Right lobe of liver (tissue), 4 donors: Measurements from ENCODE around the gene LAIR1.

Experiments
- CTCF ChIP-seq, 4 donors: fragments of 200-600 bp in 3 of 4; fragments of 450-650 bp in 1 of 4; IDR thresholded peaks; one replicate each; pipeline versions ENCODE4 v1.5.1 to v1.8.0; 2016 to 2022; ENCODE audit warnings: antibody characterized with exemption in 4 of 4, mild to moderate bottlenecking in 2 of 4
- POLR2A ChIP-seq: fragments of 450-650 bp; IDR thresholded peaks from one replicate; pipeline ENCODE4 v1.6.1; 2017; ENCODE audit warnings: antibody characterized with exemption, mild to moderate bottlenecking
- donor health status: DM: no; HTN: no; CAD: no.
- donor health status: DM: no; HTN: no; CAD: no.
- donor health status: DM: no; HTN: yes; CAD: no.

- no peak for TF ChIP-seq CTCF (IDR thresholded peaks at IDR 0.05)
- no peak for TF ChIP-seq POLR2A
Observed at GRCh38 chr19:54357381-54357780, 7.3 kb downstream of the LAIR1 start.
